Activated T-cell treated with anti-CD3 and anti-CD28 coated beads for 24 hours (primary cell): ENCODE data around the gene C14orf93.
A peak's percentile ranks its signal among the peaks of the same experiment; 100 is the strongest.
"Not testable (repeated sequence)": the region's sequence is repeated elsewhere in the genome, so short reads cannot be mapped to it uniquely, and the experiment has no call there.

Experiments used
- DNase-seq: peaks from one replicate; pipeline ENCODE4 v3.0.0-alpha.2; 2020; ENCODE audit warnings: low read depth

Gene C14orf93

GRCh38 chr14:22973217-22974032 lies 36.5 kb downstream of the C14orf93 start:
- DNase-seq = peak; percentile 26

- no peak for DNase-seq
Observed at GRCh38 chr14:22972313-22972930, 37.5 kb downstream of the C14orf93 start.

GRCh38 chr14:22971152-22971551 lies 38.8 kb downstream of the C14orf93 start:
- DNase-seq = no peak

- DNase-seq = no peak
Observed at GRCh38 chr14:22966783-22967269, 43.1 kb downstream of the C14orf93 start.

GRCh38 chr14:22965916-22966782 lies 43.8 kb downstream of the C14orf93 start:
- DNase-seq = not testable (repeated sequence)

GRCh38 chr14:22962061-22962676 lies 47.8 kb downstream of the C14orf93 start:
- DNase-seq = no peak

- no peak for DNase-seq
Observed at GRCh38 chr14:22955702-22956569, 54.0 kb downstream of the C14orf93 start.

- no peak for DNase-seq
Observed at GRCh38 chr14:22952418-22952817, 57.5 kb downstream of the C14orf93 start.

- DNase-seq = not testable (repeated sequence)
Observed at GRCh38 chr14:22951795-22952194, 58.1 kb downstream of the C14orf93 start.

- DNase-seq = no peak
Observed at GRCh38 chr14:22945642-22946041, 64.3 kb downstream of the C14orf93 start.

GRCh38 chr14:22939684-22940083 lies 70.3 kb downstream of the C14orf93 start:
- no peak for DNase-seq
